ENCODE data around the gene SPINT3. TPM values are rescaled to one million over a fixed set of nuclear protein-coding genes. Genes with fewer than 3 reads are reported as not detected.
"Not testable (repeated sequence)": the region's sequence is repeated elsewhere in the genome, so short reads cannot be mapped to it uniquely, and the experiment has no call there.

SPINT3 gene
- total RNA-seq, 1 donor from 2014 or later = not detected

GRCh38 chr20:45484676-45485075 lies 30.7 kb downstream of the SPINT3 start:
- Histone ChIP-seq H3K36me3 (ENCODE audit: insufficient read depth, low read length) (no peaks in the 10 kb centered on the region), H3K9me3 (ENCODE audit: insufficient read depth, low read depth, low read length) (no peaks in the 10 kb centered on the region), H2AFZ (ENCODE audit: low read depth, low read length) (no peak overlapping the region), H3K4me3 (ENCODE audit: insufficient read depth, low read depth, low read length) (no peak overlapping the region), H3K4me2 (ENCODE audit: low read length) (no peak overlapping the region), H4K20me1 (ENCODE audit: insufficient read depth, low read length) (no peaks in the 10 kb centered on the region), H3K79me2 (ENCODE audit: insufficient read depth, low read length) (no peaks in the 10 kb centered on the region), H3K27me3 (ENCODE audit: insufficient read depth, low read length) (peaks cover 17% of the 10 kb centered on the region), H3K9ac (ENCODE audit: low read length) (no peak overlapping the region), H3K27ac (ENCODE audit: low read depth, low read length) (no peak overlapping the region), H3K4me1 (ENCODE audit: insufficient read depth, low read length) (no peaks in the 10 kb centered on the region)
- Mint-ChIP-seq H3K4me3 (ENCODE audit: unreplicated experiment) (no peak overlapping the region), H3K27me3 (ENCODE audit: low read depth, unreplicated experiment) (peaks cover 7% of the 10 kb centered on the region), H3K36me3 (ENCODE audit: low read depth, unreplicated experiment) (no peaks in the 10 kb centered on the region), H3K9me3 (ENCODE audit: unreplicated experiment) (no peaks in the 10 kb centered on the region), H3K4me1 (ENCODE audit: low read depth, unreplicated experiment) (no peaks in the 10 kb centered on the region), H3K27ac (ENCODE audit: unreplicated experiment) (no peak overlapping the region)
- FAIRE-seq (no peak), DNase-seq (ENCODE audit: low read depth) (no peak)
- TF ChIP-seq CTCF (IDR thresholded peaks at IDR 0.05; ENCODE audit: insufficient read depth, low read depth, low read length) = no peak
- TF ChIP-seq EZH2 (IDR thresholded peaks at IDR 0.05; ENCODE audit: insufficient read depth, low read length) = no peak

- H4K20me1 ChIP-seq (ENCODE audit: insufficient read depth, low read length) = no peaks in the 10 kb centered on the region
- H3K4me3 ChIP-seq (ENCODE audit: insufficient read depth, low read depth, low read length) = no peak overlapping the region
- no peaks in the 10 kb centered on the region for H3K4me1 ChIP-seq (ENCODE audit: insufficient read depth, low read length)
- Mint-ChIP-seq H3K4me3 (ENCODE audit: unreplicated experiment) (no peak overlapping the region), H3K27ac (ENCODE audit: unreplicated experiment) (no peak overlapping the region), H3K27me3 (ENCODE audit: low read depth, unreplicated experiment) (peaks cover 1% of the 10 kb centered on the region), H3K36me3 (ENCODE audit: low read depth, unreplicated experiment) (no peaks in the 10 kb centered on the region), H3K4me1 (ENCODE audit: low read depth, unreplicated experiment) (no peaks in the 10 kb centered on the region), H3K9me3 (ENCODE audit: unreplicated experiment) (no peaks in the 10 kb centered on the region)
- no peaks in the 10 kb centered on the region for H3K9me3 ChIP-seq (ENCODE audit: insufficient read depth, low read depth, low read length)
- DNase-seq (ENCODE audit: low read depth) (no peak), FAIRE-seq (no peak)
- H3K27me3 ChIP-seq (ENCODE audit: insufficient read depth, low read length) = peaks cover 4% of the 10 kb centered on the region
- no peaks in the 10 kb centered on the region for H3K79me2 ChIP-seq (ENCODE audit: insufficient read depth, low read length)
- H3K4me2 ChIP-seq (ENCODE audit: low read length) = no peak overlapping the region
- H3K9ac ChIP-seq (ENCODE audit: low read length) = no peak overlapping the region
- H2AFZ ChIP-seq (ENCODE audit: low read depth, low read length) = no peak overlapping the region
- TF ChIP-seq CTCF (IDR thresholded peaks at IDR 0.05; ENCODE audit: insufficient read depth, low read depth, low read length) = no peak
- no peak for TF ChIP-seq EZH2 (IDR thresholded peaks at IDR 0.05; ENCODE audit: insufficient read depth, low read length)
- H3K36me3 ChIP-seq (ENCODE audit: insufficient read depth, low read length) = no peaks in the 10 kb centered on the region
- no peak overlapping the region for H3K27ac ChIP-seq (ENCODE audit: low read depth, low read length)
These were observed 35.6 kb downstream of the SPINT3 start for GRCh38 chr20:45479822-45480221.

GRCh38 chr20:45477530-45478148 lies 37.8 kb downstream of the SPINT3 start:
- H3K27ac Mint-ChIP-seq (ENCODE audit: unreplicated experiment); FAIRE-seq; H3K36me3 ChIP-seq (ENCODE audit: insufficient read depth, low read length); H3K36me3 Mint-ChIP-seq (ENCODE audit: low read depth, unreplicated experiment); DNase-seq (ENCODE audit: low read depth); H3K4me2 ChIP-seq (ENCODE audit: low read length); H3K79me2 ChIP-seq (ENCODE audit: insufficient read depth, low read length); H4K20me1 ChIP-seq (ENCODE audit: insufficient read depth, low read length); H3K27ac ChIP-seq (ENCODE audit: low read depth, low read length); H3K4me1 ChIP-seq (ENCODE audit: insufficient read depth, low read length); H3K27me3 Mint-ChIP-seq (ENCODE audit: low read depth, unreplicated experiment); H2AFZ ChIP-seq (ENCODE audit: low read depth, low read length); H3K9me3 ChIP-seq (ENCODE audit: insufficient read depth, low read depth, low read length); H3K9me3 Mint-ChIP-seq (ENCODE audit: unreplicated experiment); H3K9ac ChIP-seq (ENCODE audit: low read length); H3K4me3 Mint-ChIP-seq (ENCODE audit: unreplicated experiment); H3K27me3 ChIP-seq (ENCODE audit: insufficient read depth, low read length); H3K4me1 Mint-ChIP-seq (ENCODE audit: low read depth, unreplicated experiment); H3K4me3 ChIP-seq (ENCODE audit: insufficient read depth, low read depth, low read length): not testable (repeated sequence)

GRCh38 chr20:45472286-45472685 lies 43.1 kb downstream of the SPINT3 start:
- H3K79me2 ChIP-seq (ENCODE audit: insufficient read depth, low read length); H3K27ac Mint-ChIP-seq (ENCODE audit: unreplicated experiment); H3K4me2 ChIP-seq (ENCODE audit: low read length); H3K4me3 Mint-ChIP-seq (ENCODE audit: unreplicated experiment); H3K4me1 ChIP-seq (ENCODE audit: insufficient read depth, low read length); H3K27ac ChIP-seq (ENCODE audit: low read depth, low read length); DNase-seq (ENCODE audit: low read depth); H3K4me3 ChIP-seq (ENCODE audit: insufficient read depth, low read depth, low read length); H3K4me1 Mint-ChIP-seq (ENCODE audit: low read depth, unreplicated experiment); H2AFZ ChIP-seq (ENCODE audit: low read depth, low read length); H3K36me3 ChIP-seq (ENCODE audit: insufficient read depth, low read length); H3K9me3 Mint-ChIP-seq (ENCODE audit: unreplicated experiment); H3K36me3 Mint-ChIP-seq (ENCODE audit: low read depth, unreplicated experiment); H4K20me1 ChIP-seq (ENCODE audit: insufficient read depth, low read length); FAIRE-seq; H3K9ac ChIP-seq (ENCODE audit: low read length); H3K9me3 ChIP-seq (ENCODE audit: insufficient read depth, low read depth, low read length): not testable (repeated sequence)
- H3K27me3 Mint-ChIP-seq (ENCODE audit: low read depth, unreplicated experiment) = peaks cover 35% of the 10 kb centered on the region
- peaks cover 39% of the 10 kb centered on the region for H3K27me3 ChIP-seq (ENCODE audit: insufficient read depth, low read length)
